Measurements from ENCODE around the gene INVS. TPM values are rescaled to one million over a fixed set of nuclear protein-coding genes. Genes with fewer than 3 reads are reported as not detected.

INVS gene
- total RNA-seq, 1 experiment from 2014 or later: 21.1 TPM

- TF ChIP-seq ELF1 (IDR thresholded peaks at IDR 0.05; ENCODE audit: borderline replicate concordance, low read depth): no peak
- no peak for TF ChIP-seq SIN3A (IDR thresholded peaks at IDR 0.05; ENCODE audit: low read depth)
- TF ChIP-seq ZFX (IDR thresholded peaks at IDR 0.05): no peak
- no peak for TF ChIP-seq JUND (IDR thresholded peaks at IDR 0.05)
Measured at GRCh38 chr9:100105861-100106260, 6.8 kb downstream of the INVS start (continued).

- Histone ChIP-seq H3K4me2 (ENCODE audit: low read length) (no peak overlapping the region), H3K79me2 (ENCODE audit: insufficient read depth, low read length) (0 out of 2 replicates have a peak, but pooled peaks cover 5% of the 10 kb centered on the region), H3K4me1 (ENCODE audit: control insufficient read depth in 1 of 2, insufficient read depth in 2 of 2, low read length in 2 of 2) (no peaks in the 10 kb centered on the region), H2AFZ (ENCODE audit: low read depth, low read length, poor library complexity, severe bottlenecking) (no peak overlapping the region), H3K27ac (ENCODE audit: low read depth, low read length) (no peak overlapping the region), H3K4me3 (replicated peaks in 1 of 2; ENCODE audit: low read depth in 1 of 2, low read length in 2 of 2) (no peak overlapping the region), H3K27me3 (ENCODE audit: insufficient read depth, low read length) (no peaks in the 10 kb centered on the region), H3K9me2 (ENCODE audit: insufficient read depth) (no peaks in the 10 kb centered on the region), H3K9me3 (ENCODE audit: control insufficient read depth in 1 of 2, insufficient read depth in 1 of 2, low read depth in 1 of 2, low read length in 2 of 2) (no peaks in the 10 kb centered on the region), H3K9ac (ENCODE audit: low read length) (no peak overlapping the region), H3K36me3 (ENCODE audit: control insufficient read depth in 1 of 2, insufficient read depth in 2 of 2, low read length in 2 of 2) (peaks cover 8 to 22% of the 10 kb centered on the region in 2 experiments; a peak in 3 of 4 replicates), H4K20me1 (ENCODE audit: insufficient read depth) (0 out of 2 replicates have a peak, but pooled peaks cover 3% of the 10 kb centered on the region)
- no TSS peak for BruUV-seq (replicated peaks)
- TF ChIP-seq SP1 (IDR thresholded peaks at IDR 0.05; ENCODE audit: low read depth) (no peak), ZNF274 (IDR thresholded peaks at IDR 0.05; ENCODE audit: low read depth, low read length) (no peak), JUND (IDR thresholded peaks at IDR 0.05) (no peak), CBX3 (IDR thresholded peaks at IDR 0.05; ENCODE audit: low read depth) (no peak), EZH2 (IDR thresholded peaks at IDR 0.05) (no peak), EZH2phosphoT487 (IDR thresholded peaks at IDR 0.05; ENCODE audit: borderline replicate concordance) (no peak), ZBTB33 (IDR thresholded peaks at IDR 0.05; ENCODE audit: extremely low read depth, insufficient replicate concordance, low read length) (no peak), CTCF (IDR thresholded peaks at IDR 0.05 in 2 of 3, conservative IDR thresholded peaks at IDR 0.05 in 1 of 3; ENCODE audit: borderline replicate concordance in 1 of 3, insufficient read depth in 1 of 3, low read depth in 2 of 3, low read length in 2 of 3) (no peak), REST (IDR thresholded peaks at IDR 0.05; ENCODE audit: low read depth) (no peak), SRF (IDR thresholded peaks at IDR 0.05; ENCODE audit: low read depth) (no peak), ATF3 (IDR thresholded peaks at IDR 0.05) (no peak), CEBPB (IDR thresholded peaks at IDR 0.05; ENCODE audit: low read depth) (no peak), ZFX (IDR thresholded peaks at IDR 0.05) (no peak), EGR1 (IDR thresholded peaks at IDR 0.05; ENCODE audit: low read depth) (no peak), FOSL1 (IDR thresholded peaks at IDR 0.05; ENCODE audit: low read depth) (no peak), POLR2A (IDR thresholded peaks at IDR 0.05; ENCODE audit: borderline replicate concordance, extremely low read depth, insufficient read depth, insufficient read length) (no peak), YY1 (IDR thresholded peaks at IDR 0.05; ENCODE audit: extremely low read depth, insufficient replicate concordance, low read depth, low read length) (no peak), SIN3A (IDR thresholded peaks at IDR 0.05; ENCODE audit: low read depth) (no peak)
- DNase-seq (ENCODE audit: low read depth, low spot score): no peak
- intact Hi-C loops (cut with micrococcal nuclease): no loop called here
- ChIA-PET POLR2A (no interaction called here), CTCF (no interaction called here), RAD21 (ENCODE audit: low non-redundant PET in 1 of 2, low total read pairs in 2 of 2, uncharacterized antibody in 2 of 2, unreplicated experiment in 2 of 2) (no interaction called here)
- ATAC-seq: no peak
Measured at GRCh38 chr9:100106616-100107015, 7.6 kb downstream of the INVS start.

Measured in HCT116 (cell line).